Measurements from ENCODE around the gene CHCHD6. TPM values are rescaled to one million over a fixed set of nuclear protein-coding genes. Genes with fewer than 3 reads are reported as not detected.
A peak's percentile ranks its signal among the peaks of the same experiment; 100 is the strongest.

Gene CHCHD6
- total RNA-seq, 1 donor from 2014 or later, result 3.7 TPM

DNA sequence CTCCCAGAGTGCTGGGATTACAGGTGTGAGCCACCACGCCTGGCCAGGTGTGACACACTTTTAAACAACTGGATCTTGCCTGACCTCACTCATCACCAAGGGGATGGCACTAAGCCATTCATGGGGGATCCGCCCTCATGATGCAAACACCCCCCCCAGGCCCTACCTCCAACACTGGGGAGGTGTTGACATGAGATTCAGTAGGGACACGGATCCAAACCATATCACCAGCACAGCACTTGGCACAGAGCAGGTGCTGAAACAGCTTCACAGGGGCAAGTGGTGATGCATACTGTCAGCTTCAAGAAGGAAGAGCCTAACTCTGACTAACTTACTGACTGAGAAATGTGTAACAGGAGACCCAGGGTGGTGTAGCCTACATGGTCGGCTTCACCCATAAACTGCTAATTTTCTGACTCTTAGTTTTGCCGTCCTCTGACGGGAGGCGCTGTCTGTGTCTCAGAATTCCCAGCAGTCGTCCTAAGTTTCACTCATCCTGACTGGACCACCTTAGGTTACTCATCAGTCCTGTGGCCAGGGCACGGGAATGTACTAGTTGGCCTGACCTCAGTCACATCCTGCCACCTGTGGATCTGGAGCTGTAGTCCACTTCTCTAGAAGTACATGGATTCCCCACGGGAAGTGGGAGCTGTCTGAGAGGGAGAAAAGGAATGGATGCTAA lies 197.0 kb downstream of the CHCHD6 start:
- DNase-seq, result no peak

DNA sequence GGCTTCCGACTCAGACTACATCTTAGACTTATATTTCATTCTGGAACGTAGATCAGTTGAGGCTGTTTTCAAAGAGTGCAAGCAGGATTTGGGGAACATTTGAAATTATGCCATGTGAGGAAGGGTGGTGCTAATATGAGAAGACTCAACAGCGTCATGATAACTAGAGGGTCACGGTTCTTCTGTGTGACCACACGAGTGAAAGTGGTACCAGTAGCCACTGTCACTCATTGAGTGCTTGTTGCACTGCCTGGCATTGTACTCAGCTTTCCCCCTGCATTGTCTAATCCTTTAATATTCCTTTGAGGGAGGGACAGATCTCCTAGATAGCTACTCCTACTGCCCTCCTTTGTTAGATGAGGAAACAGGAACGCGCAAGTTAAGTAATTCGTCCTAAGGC lies 197.6 kb downstream of the CHCHD6 start:
- no peak for DNase-seq

DNA sequence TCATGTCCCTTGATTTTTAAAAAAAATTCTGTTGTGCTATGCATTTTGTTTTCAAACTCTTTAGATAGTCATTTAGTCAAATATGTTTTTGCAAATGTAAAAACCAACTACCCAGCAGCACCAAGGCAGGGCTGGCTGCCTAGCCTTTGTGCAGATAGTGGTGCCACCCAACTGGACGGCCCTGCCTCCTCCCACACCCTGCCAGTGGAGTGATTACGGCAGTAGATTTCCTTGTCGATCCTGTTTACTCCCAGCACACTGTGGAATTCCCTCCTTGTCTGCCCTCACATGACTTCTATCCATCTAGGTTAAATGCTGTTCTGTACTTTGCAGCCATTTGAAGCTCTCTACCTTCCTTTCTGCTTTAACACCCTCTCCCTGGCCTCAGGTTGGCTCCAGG lies 199.5 kb downstream of the CHCHD6 start:
- DNase-seq, result no peak

- no peak for DNase-seq
Observed at GRCh38 chr3:126907557-126907956, 203.5 kb downstream of the CHCHD6 start.

GRCh38 chr3:126908752-126909275 lies 204.8 kb downstream of the CHCHD6 start:
- DNase-seq, result no peak

DNA sequence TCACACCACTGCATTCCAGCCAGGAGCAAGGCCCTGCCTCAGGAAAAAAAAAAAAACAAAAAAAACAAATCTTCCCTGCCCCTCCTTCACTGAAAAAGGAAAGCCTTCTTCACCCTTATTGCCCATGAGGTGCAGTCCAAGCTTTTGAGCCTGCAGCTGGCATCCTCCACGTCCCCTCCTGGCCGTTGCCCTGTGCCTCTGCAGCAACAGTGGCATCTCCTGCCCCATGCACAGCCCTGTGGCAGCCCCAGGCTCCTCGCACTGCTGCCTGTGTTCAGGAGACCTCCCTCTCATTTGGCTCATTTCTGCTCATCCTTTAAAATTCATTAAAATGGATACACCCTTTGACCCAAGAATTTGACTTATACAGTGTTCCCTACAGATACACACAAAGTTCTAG lies 206.2 kb downstream of the CHCHD6 start:
- DNase-seq, result no peak

DNA sequence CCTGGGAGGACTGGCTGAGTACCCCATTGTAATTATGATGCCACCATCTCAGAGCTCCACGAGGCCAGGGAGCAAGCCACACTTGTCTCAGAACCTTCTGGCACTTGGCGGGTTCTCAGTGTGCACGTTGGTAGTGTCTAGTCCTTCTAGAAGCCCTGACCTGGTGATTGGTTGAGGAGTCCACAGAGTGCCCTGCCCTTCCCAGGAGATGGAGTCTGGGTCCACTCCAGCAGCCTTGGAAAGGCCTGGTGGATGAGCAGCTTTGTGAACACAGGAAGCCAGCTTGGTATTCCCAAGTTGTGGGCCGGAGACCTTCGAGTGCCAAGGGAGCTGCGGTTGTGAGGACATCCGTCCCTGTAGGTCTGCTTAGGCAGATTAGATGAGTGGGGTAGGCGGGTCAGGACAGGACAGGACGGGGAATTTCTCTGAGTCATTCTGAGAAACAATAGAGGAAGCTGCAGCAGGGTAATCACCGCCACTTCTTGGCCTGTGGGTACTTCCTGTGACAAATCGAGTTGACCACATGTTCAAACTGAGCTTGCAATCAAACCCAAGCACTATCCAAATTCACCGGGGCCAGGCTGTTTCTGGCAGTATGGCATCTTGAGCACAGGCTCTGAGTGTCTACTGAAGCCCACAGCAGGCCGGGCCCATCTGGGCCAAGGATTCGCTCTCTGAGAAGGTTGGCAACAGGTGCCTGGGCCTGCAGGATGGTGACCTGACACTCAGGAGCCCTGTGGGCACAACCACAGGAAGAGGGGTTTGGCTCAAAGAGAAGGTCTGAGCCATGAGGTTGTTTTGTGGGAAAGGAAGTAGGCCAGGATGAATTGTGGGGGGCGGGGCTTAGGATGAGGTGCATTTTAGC lies 207.4 kb downstream of the CHCHD6 start:
- peak; percentile 98 for DNase-seq

DNA sequence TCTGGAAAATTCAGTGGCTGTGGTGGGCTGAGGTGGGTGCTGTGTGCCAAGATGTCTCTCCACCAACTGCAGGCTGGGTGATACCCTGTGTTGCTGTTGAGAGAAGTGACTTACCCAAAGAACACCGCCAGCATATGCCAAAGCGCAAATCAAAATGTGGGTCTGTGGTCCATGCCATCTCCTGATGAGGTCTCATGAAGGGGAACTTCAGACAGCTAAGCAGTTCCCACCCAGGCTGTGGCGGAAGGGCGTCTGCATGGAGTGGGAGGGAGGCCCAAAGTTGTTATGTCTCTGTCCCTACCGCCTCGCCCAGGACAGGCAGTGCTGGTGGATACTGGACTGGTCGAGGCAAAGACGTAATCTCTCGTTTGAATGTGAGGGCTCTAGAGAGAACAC lies 208.0 kb downstream of the CHCHD6 start:
- DNase-seq, result no peak

GRCh38 chr3:126912491-126913195 lies 208.6 kb downstream of the CHCHD6 start:
- no peak for DNase-seq

DNA sequence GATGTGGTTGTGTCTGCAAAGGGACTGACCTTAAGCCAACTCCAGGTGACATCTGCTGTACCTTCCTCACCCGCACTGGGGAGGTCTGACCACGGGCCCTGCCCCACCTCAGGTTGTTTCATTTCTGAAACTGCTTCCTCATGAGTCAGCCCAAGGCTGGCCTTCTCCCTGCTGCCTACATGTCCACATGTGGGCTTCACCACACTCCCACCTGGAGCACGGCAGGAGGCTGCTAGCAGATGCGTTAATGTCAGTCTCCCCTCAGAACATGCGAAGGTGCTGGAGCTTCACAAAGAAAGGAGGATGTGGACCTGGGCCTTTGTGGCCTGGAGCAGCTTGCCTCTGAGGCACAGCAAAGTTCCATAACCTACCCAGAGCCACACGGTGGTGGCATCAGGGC lies 209.5 kb downstream of the CHCHD6 start:
- no peak for DNase-seq

- DNase-seq, result no peak
Observed at GRCh38 chr3:126914226-126914625, 210.2 kb downstream of the CHCHD6 start.

GRCh38 chr3:126915015-126915414 lies 211.0 kb downstream of the CHCHD6 start:
- DNase-seq, result no peak

- DNase-seq, result no peak
Observed at GRCh38 chr3:126916546-126916945, 212.5 kb downstream of the CHCHD6 start.

- no peak for DNase-seq
Observed at GRCh38 chr3:126917232-126917804, 213.3 kb downstream of the CHCHD6 start.

GRCh38 chr3:126918355-126918821 lies 214.3 kb downstream of the CHCHD6 start:
- no peak for DNase-seq

DNA sequence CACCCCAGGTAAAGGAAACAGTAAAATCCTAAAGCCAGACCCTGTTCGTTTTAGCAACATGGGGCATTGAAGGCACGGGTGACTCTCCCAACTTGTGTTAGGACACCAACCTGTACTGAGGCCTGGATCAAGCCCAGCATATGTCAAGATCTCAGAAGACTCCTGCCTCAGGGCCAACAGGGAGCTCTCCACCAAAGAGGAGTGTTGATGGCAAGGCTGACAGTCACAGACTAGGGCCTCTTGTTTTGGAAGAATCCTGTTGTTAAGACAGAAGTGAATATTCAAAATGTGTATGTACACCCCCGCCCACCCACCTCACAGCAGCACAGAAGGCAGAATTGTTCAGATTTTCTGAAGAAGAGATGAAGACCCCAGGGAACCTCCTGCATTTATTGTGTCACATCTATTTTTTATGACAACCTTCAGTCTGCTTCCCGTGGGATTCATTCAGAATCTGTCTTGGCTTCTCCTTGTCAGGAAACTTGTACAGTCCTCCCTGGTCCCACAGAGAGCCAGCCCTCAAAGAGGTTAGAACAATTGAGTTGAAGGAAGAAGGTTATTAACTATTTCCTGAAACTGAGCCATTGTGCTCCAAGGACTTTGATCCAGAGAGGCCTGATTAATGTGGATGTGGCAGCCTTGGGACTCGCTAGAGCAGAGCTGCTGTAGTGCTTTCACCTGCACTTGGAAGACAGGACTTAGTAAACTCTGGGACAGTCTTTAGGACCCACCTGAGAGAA lies 217.2 kb downstream of the CHCHD6 start:
- DNase-seq, result peak; percentile 86

DNA sequence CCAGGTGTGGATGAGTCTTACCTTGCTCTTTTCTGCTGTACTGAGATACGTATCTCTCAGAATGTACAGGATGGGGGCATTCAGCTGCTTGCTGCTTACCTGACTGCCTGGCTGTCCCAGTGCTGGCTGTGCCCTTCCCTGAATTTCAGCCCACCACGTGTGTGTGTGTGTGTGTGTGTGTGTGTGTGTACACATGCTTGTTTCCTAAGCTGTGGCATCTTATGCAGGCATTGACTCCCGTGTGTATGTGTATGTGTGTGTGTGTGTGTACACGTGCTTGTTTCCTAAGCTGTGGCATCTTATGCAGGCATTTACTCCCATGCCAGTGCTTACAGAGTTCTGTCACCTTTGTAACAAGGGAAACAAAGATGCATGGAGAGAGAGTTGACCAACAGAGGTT lies 218.4 kb downstream of the CHCHD6 start:
- DNase-seq, result no peak

GRCh38 chr3:126923423-126923822 lies 219.4 kb downstream of the CHCHD6 start:
- DNase-seq, result no peak

GRCh38 chr3:126923895-126924294 lies 219.9 kb downstream of the CHCHD6 start:
- DNase-seq, result no peak

- no peak for DNase-seq
Observed at GRCh38 chr3:126924458-126924857, 220.4 kb downstream of the CHCHD6 start.

GRCh38 chr3:126925411-126926171 lies 221.6 kb downstream of the CHCHD6 start:
- DNase-seq, result peak; percentile 89
